Activated naive CD4-positive, alpha-beta T cell treated with anti-CD3 and anti-CD28 coated beads, Interleukin-2, amount 10 ng/mL, durations not matched to agents 7 days and 5 days (primary cell): ENCODE data around the gene METTL9.
"Not testable (repeated sequence)": the region's sequence is repeated elsewhere in the genome, so short reads cannot be mapped to it uniquely, and the experiment has no call there.

Experiments used
- CTCF ChIA-PET: fragments of 350-600 bp; sonication (Branson Sonifier 250); formaldehyde crosslinking; loops from one replicate; lab custom pipeline; 2021; ENCODE audit warnings: antibody characterized with exemption; lab: Charles Lee
- DNase-seq: peaks from one replicate; pipeline ENCODE4 v3.0.0-alpha.2; 2020
- H3K27ac Mint-ChIP-seq: one replicate; pipeline ENCODE4 v1.8.0; 2021; ENCODE audit warnings: mild to moderate bottlenecking, moderate library complexity, mixed read lengths
- H3K27me3 Mint-ChIP-seq: one replicate; pipeline ENCODE4 v1.8.0; 2021; ENCODE audit warnings: mild to moderate bottlenecking, mixed read lengths
- H3K36me3 Mint-ChIP-seq: one replicate; pipeline ENCODE4 v1.8.0; 2021; ENCODE audit warnings: mixed read lengths
- H3K4me1 Mint-ChIP-seq: one replicate; pipeline ENCODE4 v1.8.0; 2021; ENCODE audit warnings: mixed read lengths
- H3K4me3 Mint-ChIP-seq: one replicate; pipeline ENCODE4 v1.8.0; 2021; ENCODE audit warnings: mild to moderate bottlenecking, moderate library complexity, mixed read lengths
- H3K9me3 Mint-ChIP-seq: one replicate; pipeline ENCODE4 v1.8.0; 2021; ENCODE audit warnings: mixed read lengths

METTL9 gene

GRCh38 chr16:21599122-21600030 is at the start of gene METTL9:
Gene METTL9, plus strand, starts transcription at chr16:21599577. Its CDS starts 157 bp downstream, at chr16:21599734.
- DNase-seq, result peak; percentile 95
- CTCF ChIA-PET, result interaction anchor here (1.0 kb wide), 1 partner anchor 15 kb away, joined by 3 read pairs; no protein-coding TSS in a partner anchor
- Mint-ChIP-seq H3K27ac (peak within 1 kb of the TSS; percentile 92), H3K4me3 (peak within 1 kb of the TSS; percentile 92), H3K9me3 (no peaks in the 10 kb centered on the region), H3K27me3 (no peaks in the 10 kb centered on the region), H3K36me3 (peaks cover 9% of the 10 kb centered on the region), H3K4me1 (peaks cover 63% of the 10 kb centered on the region)

- not testable (repeated sequence) for H3K36me3 Mint-ChIP-seq, DNase-seq
- H3K27me3 Mint-ChIP-seq, result peaks cover 30% of the 10 kb centered on the region
Measured at GRCh38 chr16:21549975-21550374, 49.4 kb upstream of the METTL9 start.

DNA sequence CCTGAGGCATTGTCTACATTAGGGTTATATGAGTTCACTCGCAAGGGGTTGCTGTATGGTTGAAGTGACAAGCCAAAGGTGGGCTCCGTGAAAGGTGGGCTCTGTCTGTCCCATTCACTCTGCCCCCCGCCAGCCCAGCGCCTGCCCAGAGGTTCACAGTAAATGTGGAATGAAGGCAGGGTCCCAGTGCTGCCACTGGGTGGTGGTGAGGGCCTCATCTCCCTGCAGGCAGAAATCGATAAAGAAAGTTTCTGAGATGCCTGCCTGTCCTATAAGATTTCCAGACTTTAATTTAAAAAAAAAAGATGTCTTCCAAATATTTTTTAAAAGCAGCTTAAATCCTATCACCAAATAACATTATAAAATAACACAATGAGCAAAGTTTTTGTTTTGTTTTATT is 48.9 kb upstream of the METTL9 start:
- H3K27ac Mint-ChIP-seq, H3K36me3 Mint-ChIP-seq, CTCF ChIA-PET, H3K4me3 Mint-ChIP-seq, DNase-seq, H3K9me3 Mint-ChIP-seq: not testable (repeated sequence)
- Mint-ChIP-seq H3K4me1 (peaks cover 13% of the 10 kb centered on the region), H3K27me3 (peaks cover 30% of the 10 kb centered on the region)

More at GRCh38 chr16:21549975-21550374, 49.4 kb upstream of the METTL9 start:
- H3K4me3 Mint-ChIP-seq, H3K27ac Mint-ChIP-seq, CTCF ChIA-PET, H3K4me1 Mint-ChIP-seq, H3K9me3 Mint-ChIP-seq: not testable (repeated sequence)

GRCh38 chr16:21551076-21551475 is 48.3 kb upstream of the METTL9 start:
- Mint-ChIP-seq H3K27me3 (peaks cover 24% of the 10 kb centered on the region), H3K4me1 (peaks cover 16% of the 10 kb centered on the region)
- H3K36me3 Mint-ChIP-seq, CTCF ChIA-PET, DNase-seq, H3K4me3 Mint-ChIP-seq, H3K9me3 Mint-ChIP-seq, H3K27ac Mint-ChIP-seq: not testable (repeated sequence)

- Mint-ChIP-seq H3K4me1 (peaks cover 16% of the 10 kb centered on the region), H3K27me3 (peaks cover 24% of the 10 kb centered on the region)
- CTCF ChIA-PET, H3K27ac Mint-ChIP-seq, DNase-seq, H3K36me3 Mint-ChIP-seq, H3K9me3 Mint-ChIP-seq, H3K4me3 Mint-ChIP-seq: not testable (repeated sequence)
Measured at GRCh38 chr16:21551600-21551999, 47.8 kb upstream of the METTL9 start.

DNA sequence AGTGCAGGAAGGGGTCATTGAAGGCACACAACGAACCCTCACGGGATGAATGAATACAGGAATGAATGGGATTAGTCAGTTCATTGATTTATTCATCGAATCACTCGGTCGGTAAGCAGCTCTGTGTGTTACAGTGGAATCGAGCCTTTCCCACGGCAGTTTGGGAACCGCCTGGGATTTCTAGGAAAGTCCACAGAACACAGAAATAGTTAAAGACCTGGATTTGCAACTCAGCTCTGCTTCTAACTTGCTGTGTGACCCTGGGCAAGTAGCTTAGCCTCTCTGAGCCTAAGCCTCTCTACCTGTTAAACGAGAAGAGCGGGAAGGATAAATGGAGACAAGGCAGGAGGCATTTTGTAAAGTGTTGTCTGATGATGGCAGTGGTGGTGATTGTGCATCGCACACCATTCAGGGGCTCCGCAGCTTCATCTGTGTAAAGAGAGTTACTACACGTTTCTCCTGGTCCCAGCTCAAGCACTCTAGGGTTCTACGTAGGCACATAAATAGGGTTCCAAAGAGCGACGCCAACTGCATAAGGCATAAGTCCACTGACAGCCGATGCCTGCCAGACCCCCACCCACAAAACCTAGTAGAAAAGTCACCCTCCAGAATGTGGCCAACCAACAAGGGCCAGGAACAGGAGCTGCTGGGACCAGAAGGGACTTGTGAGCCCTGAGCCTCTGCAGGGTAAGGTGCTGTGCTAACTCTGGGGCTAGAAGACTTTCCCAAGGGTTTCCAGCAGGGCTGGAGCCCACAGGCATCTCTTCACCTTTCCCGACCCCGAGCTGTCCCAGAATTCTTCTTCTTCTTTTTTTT is 45.7 kb upstream of the METTL9 start:
- DNase-seq, H3K4me3 Mint-ChIP-seq, H3K36me3 Mint-ChIP-seq, CTCF ChIA-PET, H3K9me3 Mint-ChIP-seq, H3K27ac Mint-ChIP-seq: not testable (repeated sequence)
- Mint-ChIP-seq H3K4me1 (peaks cover 16% of the 10 kb centered on the region), H3K27me3 (peaks cover 25% of the 10 kb centered on the region)

DNA sequence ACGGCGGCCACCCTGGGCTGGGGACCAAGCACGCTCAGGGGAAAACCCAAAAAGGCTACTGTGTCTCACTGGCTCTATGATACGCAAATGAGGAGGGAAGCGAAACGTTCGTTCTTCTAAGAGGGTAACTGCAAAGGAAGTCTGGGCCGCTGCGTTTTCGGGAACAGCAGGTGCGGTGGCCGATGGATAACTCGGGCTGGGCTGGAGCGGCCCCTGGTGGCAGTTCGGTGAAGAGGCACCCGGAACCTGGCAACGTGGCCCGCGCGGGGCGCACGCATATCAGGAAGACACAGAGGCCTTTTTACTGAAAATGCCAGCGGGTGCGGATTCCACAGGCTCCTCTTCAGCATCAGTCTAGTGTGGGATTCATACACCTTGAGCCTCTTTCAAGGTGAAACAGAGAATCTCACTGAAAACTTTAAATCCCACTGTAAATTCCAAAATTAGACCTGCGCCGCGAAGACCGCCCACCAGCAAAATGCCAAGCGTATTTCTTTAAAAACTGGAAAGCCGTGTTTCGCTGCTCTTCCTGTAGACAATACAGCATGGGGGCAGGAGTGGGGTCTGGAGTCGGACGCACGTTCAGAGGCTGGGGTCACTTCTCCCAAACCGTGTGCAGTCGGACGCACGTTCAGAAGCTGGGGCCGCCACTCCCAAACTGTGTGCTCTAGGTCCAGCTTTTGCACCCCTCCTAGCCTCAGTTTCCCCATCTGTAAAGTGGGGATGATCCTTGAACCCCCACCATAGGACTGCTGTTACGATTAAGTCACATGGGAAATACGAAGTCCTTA is 44.4 kb upstream of the METTL9 start:
- H3K27me3 Mint-ChIP-seq, result peaks cover 25% of the 10 kb centered on the region
- H3K27ac Mint-ChIP-seq, result no peak overlapping the region
- peak; percentile 92 for DNase-seq
- peaks cover 16% of the 10 kb centered on the region for H3K4me1 Mint-ChIP-seq
- CTCF ChIA-PET, result no interaction called here
- peak overlapping the region; percentile 46 for H3K4me3 Mint-ChIP-seq
- no peaks in the 10 kb centered on the region for H3K9me3 Mint-ChIP-seq
- no peaks in the 10 kb centered on the region for H3K36me3 Mint-ChIP-seq

DNA sequence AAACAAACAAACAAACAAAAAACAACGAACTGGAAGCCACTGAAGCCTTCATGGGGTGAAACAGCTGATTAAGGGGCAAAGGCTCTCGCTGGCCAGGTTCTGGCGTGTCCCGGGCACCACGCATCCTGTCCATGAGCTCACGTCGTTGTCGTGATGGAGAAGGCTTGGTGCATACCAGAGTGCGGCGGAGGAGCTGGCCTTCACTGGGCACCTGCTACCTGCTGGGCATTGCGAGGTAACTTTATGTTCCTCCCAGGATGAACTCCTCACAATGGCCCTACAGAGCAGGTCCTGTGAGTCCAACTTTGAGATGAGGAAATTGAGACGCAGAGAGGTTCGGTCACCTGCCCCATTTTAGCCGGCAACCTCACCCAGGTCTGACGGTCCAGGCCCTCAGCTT is 43.8 kb upstream of the METTL9 start:
- DNase-seq, H3K36me3 Mint-ChIP-seq, H3K9me3 Mint-ChIP-seq, H3K27ac Mint-ChIP-seq, H3K4me3 Mint-ChIP-seq, CTCF ChIA-PET: not testable (repeated sequence)
- Mint-ChIP-seq H3K27me3 (peaks cover 25% of the 10 kb centered on the region), H3K4me1 (peaks cover 16% of the 10 kb centered on the region)

DNA sequence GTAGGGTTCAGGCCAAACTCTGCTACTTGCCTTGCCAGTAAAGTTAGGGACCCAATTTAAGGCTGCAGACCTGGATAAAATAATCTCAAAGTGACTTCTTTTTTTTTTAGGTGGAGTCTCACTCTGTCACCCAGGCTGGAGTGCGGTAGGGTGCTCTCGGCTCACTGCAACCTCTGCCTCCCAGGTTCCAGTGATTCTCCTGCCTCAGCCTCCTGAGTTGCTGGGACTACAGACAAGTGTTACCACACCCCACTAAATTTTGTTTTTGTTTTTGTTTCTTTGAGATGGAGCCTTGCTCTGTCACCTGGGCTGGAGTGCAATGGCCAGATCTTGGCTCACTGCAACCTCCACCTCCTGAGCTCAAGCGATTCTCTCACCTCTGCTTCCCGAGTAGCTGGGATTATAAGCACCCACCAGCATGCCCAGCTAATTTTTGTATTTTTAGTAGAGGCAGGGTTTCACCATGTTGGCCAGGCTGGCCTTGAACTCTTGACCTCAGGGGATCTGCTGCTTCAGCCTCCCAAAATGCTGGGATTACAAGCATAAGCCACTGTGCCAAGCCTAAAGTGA is 43.3 kb upstream of the METTL9 start:
- CTCF ChIA-PET, H3K27ac Mint-ChIP-seq, DNase-seq, H3K36me3 Mint-ChIP-seq, H3K4me3 Mint-ChIP-seq, H3K9me3 Mint-ChIP-seq: not testable (repeated sequence)
- H3K4me1 Mint-ChIP-seq, result peaks cover 16% of the 10 kb centered on the region
- H3K27me3 Mint-ChIP-seq, result peaks cover 25% of the 10 kb centered on the region

GRCh38 chr16:21556651-21557241 is 42.6 kb upstream of the METTL9 start:
- H3K36me3 Mint-ChIP-seq, DNase-seq, H3K4me3 Mint-ChIP-seq, CTCF ChIA-PET, H3K9me3 Mint-ChIP-seq, H3K27ac Mint-ChIP-seq: not testable (repeated sequence)
- Mint-ChIP-seq H3K27me3 (peaks cover 25% of the 10 kb centered on the region), H3K4me1 (peaks cover 16% of the 10 kb centered on the region)

- H3K4me1 Mint-ChIP-seq, result peaks cover 2% of the 10 kb centered on the region
- no peaks in the 10 kb centered on the region for H3K36me3 Mint-ChIP-seq
- no peaks in the 10 kb centered on the region for H3K9me3 Mint-ChIP-seq
- H3K4me3 Mint-ChIP-seq, result no peak overlapping the region
- peaks cover 18% of the 10 kb centered on the region for H3K27me3 Mint-ChIP-seq
- no peak overlapping the region for H3K27ac Mint-ChIP-seq
- CTCF ChIA-PET, result interaction anchor here (0.7 kb wide), 1 partner anchor 647 kb away, joined by 3 read pairs; no protein-coding TSS in a partner anchor
- DNase-seq, result no peak
Measured at GRCh38 chr16:21560462-21560861, 38.9 kb upstream of the METTL9 start.

- peaks cover 17% of the 10 kb centered on the region for H3K27me3 Mint-ChIP-seq
- CTCF ChIA-PET, result no interaction called here
- H3K4me1 Mint-ChIP-seq, result peaks cover 3% of the 10 kb centered on the region
- no peaks in the 10 kb centered on the region for H3K36me3 Mint-ChIP-seq
- no peak overlapping the region for H3K27ac Mint-ChIP-seq
- no peaks in the 10 kb centered on the region for H3K9me3 Mint-ChIP-seq
- no peak for DNase-seq
- H3K4me3 Mint-ChIP-seq, result no peak overlapping the region
Measured at GRCh38 chr16:21563676-21564075, 35.7 kb upstream of the METTL9 start.

DNA sequence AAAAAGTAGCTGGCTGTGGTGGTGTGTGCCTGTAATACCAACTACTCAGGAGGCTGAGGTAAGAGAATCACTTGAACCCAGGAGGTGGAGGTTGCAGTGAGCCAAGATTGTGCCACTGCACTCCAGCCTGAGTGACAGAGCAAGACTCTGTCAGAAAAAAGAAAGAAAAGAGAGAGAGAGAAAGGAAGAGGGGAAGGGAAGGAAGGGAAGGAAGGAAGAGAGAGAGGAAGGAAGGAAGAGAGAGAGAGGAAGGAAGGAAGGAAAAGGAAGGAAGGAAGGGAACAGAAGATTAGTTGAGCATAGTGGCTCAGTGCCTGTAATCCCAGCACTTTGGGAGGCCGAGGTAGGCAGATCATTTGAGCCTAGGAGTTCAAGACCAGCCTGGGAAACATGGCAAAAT is 35.0 kb upstream of the METTL9 start:
- CTCF ChIA-PET, DNase-seq, H3K9me3 Mint-ChIP-seq, H3K4me1 Mint-ChIP-seq, H3K27ac Mint-ChIP-seq, H3K36me3 Mint-ChIP-seq, H3K4me3 Mint-ChIP-seq: not testable (repeated sequence)
- peaks cover 17% of the 10 kb centered on the region for H3K27me3 Mint-ChIP-seq
